Activated CD4-positive, alpha-beta T cell treated with anti-CD3 and anti-CD28 coated beads, Interleukin-2, amount 10 ng/mL, durations not matched to agents 24 days and 14 days (primary cell): ENCODE data around the gene RNF213. TPM values are rescaled to one million over a fixed set of nuclear protein-coding genes. Genes with fewer than 3 reads are reported as not detected.
"Not testable (repeated sequence)": the region's sequence is repeated elsewhere in the genome, so short reads cannot be mapped to it uniquely, and the experiment has no call there.

Experiments used
- DNase-seq: peaks from one replicate; pipeline ENCODE4 v3.0.0; 2022
- H3K27ac Mint-ChIP-seq: one replicate; pipeline ENCODE4 v1.8.0; 2022; ENCODE audit warnings: mild to moderate bottlenecking, mixed read lengths
- H3K27me3 Mint-ChIP-seq: one replicate; pipeline ENCODE4 v1.8.0; 2022; ENCODE audit warnings: mixed read lengths
- H3K36me3 Mint-ChIP-seq: one replicate; pipeline ENCODE4 v1.8.0; 2022; ENCODE audit warnings: low read depth, mild to moderate bottlenecking, mixed read lengths
- H3K4me1 Mint-ChIP-seq: one replicate; pipeline ENCODE4 v1.8.0; 2021; ENCODE audit warnings: mixed read lengths
- H3K4me3 Mint-ChIP-seq: one replicate; pipeline ENCODE4 v1.8.0; 2022; ENCODE audit warnings: mild to moderate bottlenecking, moderate library complexity, mixed read lengths
- H3K9me3 Mint-ChIP-seq: one replicate; pipeline ENCODE4 v1.8.0; 2021; ENCODE audit warnings: mixed read lengths
- intact Hi-C: fragments of 100-400 bp; cut with micrococcal nuclease; formaldehyde crosslinking; loops from one replicate; pipeline ENCODE4 v1.15.1; 2023
- total RNA-seq: library from RNA; stranded (reverse); gene quantifications from 2 replicates; pipeline ENCODE4 v1.2.3, GENCODE V29; 2022

RNF213 gene
- total RNA-seq, 1 donor from 2014 or later: 264 TPM

GRCh38 chr17:80233202-80233601, 27.4 kb upstream of the RNF213 start:
- no peak overlapping the region for H3K27ac Mint-ChIP-seq
- no peaks in the 10 kb centered on the region for H3K4me1 Mint-ChIP-seq
- H3K36me3 Mint-ChIP-seq: peaks cover 14% of the 10 kb centered on the region
- no peak for DNase-seq
- peaks cover 11% of the 10 kb centered on the region for H3K9me3 Mint-ChIP-seq
- intact Hi-C loops: no loop called here
- H3K4me3 Mint-ChIP-seq: no peak overlapping the region
- no peaks in the 10 kb centered on the region for H3K27me3 Mint-ChIP-seq

- no peaks in the 10 kb centered on the region for H3K4me1 Mint-ChIP-seq
- peaks cover 6% of the 10 kb centered on the region for H3K9me3 Mint-ChIP-seq
- H3K4me3 Mint-ChIP-seq: no peak overlapping the region
- DNase-seq: no peak
- H3K27ac Mint-ChIP-seq: no peak overlapping the region
- intact Hi-C loops: no loop called here
- no peaks in the 10 kb centered on the region for H3K27me3 Mint-ChIP-seq
- peaks cover 10% of the 10 kb centered on the region for H3K36me3 Mint-ChIP-seq
These were observed 23.7 kb upstream of the RNF213 start for GRCh38 chr17:80236911-80237310.

DNA sequence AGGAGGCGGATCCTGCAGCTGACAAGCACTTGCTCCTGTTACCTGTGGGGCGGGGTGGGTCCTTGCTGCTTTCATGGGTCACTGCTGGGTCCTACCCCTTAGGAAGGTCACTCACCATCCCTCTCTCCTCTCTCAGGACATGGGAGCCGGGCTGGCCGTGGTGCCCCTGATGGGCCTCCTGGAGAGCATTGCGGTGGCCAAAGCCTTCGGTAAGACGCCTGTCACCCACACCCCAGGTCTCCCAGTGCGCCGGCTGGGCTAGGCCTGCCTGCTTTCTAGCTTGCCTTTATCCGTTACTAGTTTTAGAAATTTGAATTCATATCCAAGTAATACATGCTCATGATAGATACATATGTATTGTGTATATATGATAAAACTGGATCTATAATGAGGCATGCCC, 23.3 kb upstream of the RNF213 start:
- intact Hi-C loops: no loop called here
- no peaks in the 10 kb centered on the region for H3K27me3 Mint-ChIP-seq
- H3K27ac Mint-ChIP-seq: no peak overlapping the region
- H3K36me3 Mint-ChIP-seq: peaks cover 9% of the 10 kb centered on the region
- H3K4me3 Mint-ChIP-seq: no peak overlapping the region
- H3K9me3 Mint-ChIP-seq: peaks cover 5% of the 10 kb centered on the region
- no peaks in the 10 kb centered on the region for H3K4me1 Mint-ChIP-seq
- DNase-seq: no peak

GRCh38 chr17:80242505-80242904, 18.1 kb upstream of the RNF213 start:
- intact Hi-C loops: no loop called here

GRCh38 chr17:80243526-80244433, 16.9 kb upstream of the RNF213 start:
- intact Hi-C loops: no loop called here
- no peak overlapping the region for H3K4me3 Mint-ChIP-seq
- H3K27me3 Mint-ChIP-seq: no peaks in the 10 kb centered on the region
- no peaks in the 10 kb centered on the region for H3K4me1 Mint-ChIP-seq
- no peaks in the 10 kb centered on the region for H3K9me3 Mint-ChIP-seq
- no peak overlapping the region for H3K27ac Mint-ChIP-seq
- H3K36me3 Mint-ChIP-seq: no peaks in the 10 kb centered on the region
- no peak for DNase-seq

More at GRCh38 chr17:80242505-80242904, 18.1 kb upstream of the RNF213 start:
- no peak for DNase-seq
- Mint-ChIP-seq H3K36me3 (no peaks in the 10 kb centered on the region), H3K9me3 (no peaks in the 10 kb centered on the region), H3K27me3 (no peaks in the 10 kb centered on the region), H3K4me1 (no peaks in the 10 kb centered on the region), H3K4me3 (no peak overlapping the region), H3K27ac (no peak overlapping the region)

GRCh38 chr17:80244448-80244847, 16.2 kb upstream of the RNF213 start:
- H3K36me3 Mint-ChIP-seq, intact Hi-C loops, H3K9me3 Mint-ChIP-seq, H3K27ac Mint-ChIP-seq, H3K4me1 Mint-ChIP-seq, DNase-seq, H3K4me3 Mint-ChIP-seq, H3K27me3 Mint-ChIP-seq: not testable (repeated sequence)

DNA sequence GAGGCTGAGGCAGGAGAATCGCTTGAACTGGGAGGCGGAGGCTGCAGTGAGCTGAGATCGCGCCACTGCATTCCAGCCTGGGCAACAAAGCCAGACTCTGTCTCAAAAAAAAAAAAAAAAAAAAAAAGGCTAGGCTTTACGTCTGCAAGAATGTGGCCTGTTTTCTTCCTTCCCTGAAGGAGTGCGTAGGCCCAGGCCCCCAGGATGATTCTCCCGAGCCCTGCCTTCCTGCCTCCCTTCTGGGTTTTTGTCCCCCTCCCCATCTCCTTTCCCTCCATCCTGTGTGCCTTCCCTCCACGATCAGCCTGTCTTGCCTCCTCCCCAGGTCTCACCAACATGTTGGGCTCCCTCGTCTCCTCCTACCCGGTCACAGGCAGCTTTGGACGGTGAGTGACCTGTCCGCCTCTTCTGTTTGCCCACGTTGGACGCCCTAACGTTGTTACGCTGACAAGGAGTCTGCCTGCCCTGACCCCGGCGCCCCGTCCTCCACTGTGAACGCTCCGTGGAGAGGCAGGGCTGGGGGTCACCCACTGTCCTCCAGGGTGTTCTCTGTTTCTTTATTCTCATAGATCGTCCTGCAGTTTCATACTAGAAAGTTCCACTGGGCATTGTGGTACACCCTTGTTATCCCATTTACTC, 15.7 kb upstream of the RNF213 start:
- no peak overlapping the region for H3K4me3 Mint-ChIP-seq
- H3K4me1 Mint-ChIP-seq: no peaks in the 10 kb centered on the region
- no peaks in the 10 kb centered on the region for H3K36me3 Mint-ChIP-seq
- H3K27me3 Mint-ChIP-seq: no peaks in the 10 kb centered on the region
- no peaks in the 10 kb centered on the region for H3K9me3 Mint-ChIP-seq
- intact Hi-C loops: no loop called here
- DNase-seq: no peak
- H3K27ac Mint-ChIP-seq: no peak overlapping the region

- no peaks in the 10 kb centered on the region for H3K27me3 Mint-ChIP-seq
These were observed 14.9 kb upstream of the RNF213 start for GRCh38 chr17:80245566-80246265.

GRCh38 chr17:80246266-80246681, 14.4 kb upstream of the RNF213 start:
- Mint-ChIP-seq H3K36me3 (no peaks in the 10 kb centered on the region), H3K4me1 (no peaks in the 10 kb centered on the region), H3K4me3 (no peak overlapping the region), H3K27me3 (no peaks in the 10 kb centered on the region), H3K9me3 (no peaks in the 10 kb centered on the region), H3K27ac (no peak overlapping the region)
- intact Hi-C loops: no loop called here
- DNase-seq: no peak

More at GRCh38 chr17:80245566-80246265, 14.9 kb upstream of the RNF213 start:
- Mint-ChIP-seq H3K4me1 (no peaks in the 10 kb centered on the region), H3K9me3 (no peaks in the 10 kb centered on the region), H3K27ac (no peak overlapping the region), H3K4me3 (no peak overlapping the region), H3K36me3 (no peaks in the 10 kb centered on the region)
- DNase-seq: no peak
- intact Hi-C loops: no loop called here

DNA sequence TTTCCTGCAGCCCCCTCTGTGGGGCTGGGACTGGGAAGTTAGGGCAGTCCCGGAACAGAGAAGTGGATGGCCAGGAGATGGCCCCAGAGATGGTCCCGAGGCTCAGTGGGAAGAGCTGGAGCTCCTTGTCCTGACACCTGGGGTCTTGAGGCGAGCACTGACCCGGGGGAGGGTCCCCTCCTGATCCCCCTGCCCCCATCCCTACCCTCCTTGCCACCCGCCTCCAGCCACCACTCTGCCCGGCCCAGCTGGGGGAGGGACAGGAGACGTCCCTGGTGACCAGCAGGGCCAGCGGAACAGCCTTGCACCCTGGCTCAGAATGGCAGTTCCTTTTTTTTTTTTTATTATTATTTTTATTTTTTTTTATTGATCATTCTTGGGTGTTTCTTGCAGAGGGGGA, 13.9 kb upstream of the RNF213 start:
- intact Hi-C loops: no loop called here
- no peak overlapping the region for H3K27ac Mint-ChIP-seq
- H3K9me3 Mint-ChIP-seq: no peaks in the 10 kb centered on the region
- DNase-seq: no peak
- H3K36me3 Mint-ChIP-seq: no peaks in the 10 kb centered on the region
- peaks cover under 1% of the 10 kb centered on the region for H3K4me1 Mint-ChIP-seq
- no peak overlapping the region for H3K4me3 Mint-ChIP-seq
- H3K27me3 Mint-ChIP-seq: no peaks in the 10 kb centered on the region

- Mint-ChIP-seq H3K9me3 (no peaks in the 10 kb centered on the region), H3K36me3 (no peaks in the 10 kb centered on the region), H3K4me1 (peaks cover 4% of the 10 kb centered on the region), H3K4me3 (no peak overlapping the region), H3K27ac (no peak overlapping the region), H3K27me3 (no peaks in the 10 kb centered on the region)
- no peak for DNase-seq
- intact Hi-C loops: no loop called here
These were observed 13.1 kb upstream of the RNF213 start for GRCh38 chr17:80247561-80247960.

- intact Hi-C loops: no loop called here
- Mint-ChIP-seq H3K27me3 (no peaks in the 10 kb centered on the region), H3K4me1 (peaks cover 11% of the 10 kb centered on the region), H3K9me3 (no peaks in the 10 kb centered on the region), H3K27ac (no peak overlapping the region), H3K36me3 (no peaks in the 10 kb centered on the region), H3K4me3 (no peak overlapping the region)
- DNase-seq: no peak
These were observed 12.4 kb upstream of the RNF213 start for GRCh38 chr17:80248001-80248893.

GRCh38 chr17:80248894-80249710, 11.6 kb upstream of the RNF213 start:
- H3K4me1 Mint-ChIP-seq: peaks cover 18% of the 10 kb centered on the region
- H3K4me3 Mint-ChIP-seq: no peak overlapping the region
- no peaks in the 10 kb centered on the region for H3K36me3 Mint-ChIP-seq
- H3K9me3 Mint-ChIP-seq: no peaks in the 10 kb centered on the region
- intact Hi-C loops: no loop called here
- DNase-seq: no peak
- no peaks in the 10 kb centered on the region for H3K27me3 Mint-ChIP-seq
- no peak overlapping the region for H3K27ac Mint-ChIP-seq
